HepG2 (cell line): ENCODE data around the gene WDR19. TPM values are rescaled to one million over a fixed set of nuclear protein-coding genes. Genes with fewer than 3 reads are reported as not detected.

ENCODE experiments used
- ATF6 ChIP-seq: sonication (generic); formaldehyde crosslinking; conservative IDR thresholded peaks from 2 replicates; pipeline ENCODE4 v1.4.0; 2020; ENCODE audit warnings: missing genetic modification reagents
- BCL3 ChIP-seq: sonication (generic); formaldehyde crosslinking; IDR thresholded peaks from 2 replicates; pipeline ENCODE4 v1.5.1; 2020; ENCODE audit warnings: mild to moderate bottlenecking, missing genetic modification reagents, moderate library complexity
- CCAR2 ChIP-seq: fragments of 200-400 bp; formaldehyde crosslinking; optimal IDR thresholded peaks from 2 replicates; pipeline ENCODE3; 2018; ENCODE audit warnings: low read depth, mild to moderate bottlenecking, low read length, moderate library complexity
- CHD2 ChIP-seq: IDR thresholded peaks from 2 replicates; pipeline ENCODE4 v1.6.1; 2011; ENCODE audit warnings: low read depth, low read length, improper control_type of control experiment
- CHD4 ChIP-seq: fragments of 200-600 bp; sonication (generic); IDR thresholded peaks from 2 replicates; pipeline ENCODE4 v1.7.0; 2017; ENCODE audit warnings: mild to moderate bottlenecking, low read length, borderline replicate concordance
- DMAP1 ChIP-seq: IDR thresholded peaks from 2 replicates; pipeline ENCODE4 v1.6.1; 2016
- JARID2 ChIP-seq: sonication (generic); formaldehyde crosslinking; IDR thresholded peaks from 2 replicates; pipeline ENCODE4 v1.8.1; 2023; ENCODE audit warnings: missing genetic modification reagents, inconsistent platforms; ENCODE audit not compliant: insufficient replicate concordance
- JUN ChIP-seq: sonication (generic); formaldehyde crosslinking; IDR thresholded peaks from 2 replicates; pipeline ENCODE4 v1.4.0; 2020; ENCODE audit warnings: mild to moderate bottlenecking, missing genetic modification reagents
- JUNB ChIP-seq: sonication (generic); formaldehyde crosslinking; IDR thresholded peaks from 2 replicates; pipeline ENCODE4 v1.8.0; 2022; ENCODE audit warnings: missing genetic modification reagents, mild to moderate bottlenecking, borderline replicate concordance
- MYPOP ChIP-seq: sonication (generic); formaldehyde crosslinking; IDR thresholded peaks from 2 replicates; pipeline ENCODE4 v1.8.1; 2023; ENCODE audit warnings: mild to moderate bottlenecking, moderate library complexity, missing genetic modification reagents
- NFYC ChIP-seq: IDR thresholded peaks from 2 replicates; pipeline ENCODE4 v1.6.1; 2016; ENCODE audit warnings: missing genetic modification reagents, missing compliant biosample characterization
- RARG ChIP-seq: sonication (generic); formaldehyde crosslinking; IDR thresholded peaks from 2 replicates; pipeline ENCODE4 v1.4.0; 2020; ENCODE audit warnings: low read depth, mild to moderate bottlenecking, missing genetic modification reagents
- RFXAP ChIP-seq: sonication (generic); formaldehyde crosslinking; IDR thresholded peaks from 2 replicates; pipeline ENCODE4 v1.4.0; 2020; ENCODE audit warnings: missing genetic modification reagents, borderline replicate concordance
- ZFY ChIP-seq: sonication (generic); formaldehyde crosslinking; IDR thresholded peaks from 2 replicates; pipeline ENCODE4 v1.4.0; 2020; ENCODE audit warnings: missing genetic modification reagents
- ZNF138 ChIP-seq: sonication (generic); formaldehyde crosslinking; IDR thresholded peaks from 2 replicates; pipeline ENCODE4 v1.5.0; 2020; ENCODE audit warnings: mild to moderate bottlenecking, low read depth, missing genetic modification reagents
- ZNF260 ChIP-seq: sonication (generic); formaldehyde crosslinking; IDR thresholded peaks from 2 replicates; pipeline ENCODE4 v1.4.0; 2020; ENCODE audit warnings: missing genetic modification reagents, low read depth, mild to moderate bottlenecking, borderline replicate concordance
- ZNF326 ChIP-seq: sonication (generic); formaldehyde crosslinking; IDR thresholded peaks from 2 replicates; pipeline ENCODE4 v1.4.0; 2020; ENCODE audit warnings: missing genetic modification reagents, borderline replicate concordance
- ZNF367 ChIP-seq: sonication (generic); formaldehyde crosslinking; IDR thresholded peaks from 2 replicates; pipeline ENCODE4 v1.4.0; 2020; ENCODE audit warnings: missing genetic modification reagents, borderline replicate concordance
- ZNF414 ChIP-seq: sonication (generic); formaldehyde crosslinking; IDR thresholded peaks from 2 replicates; pipeline ENCODE4 v1.5.0; 2020; ENCODE audit warnings: missing genetic modification reagents
- ZNF572 ChIP-seq: sonication (generic); formaldehyde crosslinking; IDR thresholded peaks from 2 replicates; pipeline ENCODE4 v1.5.1; 2020; ENCODE audit warnings: mild to moderate bottlenecking, missing genetic modification reagents
- ZNF746 ChIP-seq: sonication (generic); formaldehyde crosslinking; IDR thresholded peaks from 2 replicates; pipeline ENCODE4 v1.8.0; 2022; ENCODE audit warnings: mild to moderate bottlenecking, missing genetic modification reagents
- ZNF781 ChIP-seq: sonication (generic); formaldehyde crosslinking; IDR thresholded peaks from 2 replicates; pipeline ENCODE4 v1.5.1; 2020; ENCODE audit warnings: borderline replicate concordance, mild to moderate bottlenecking, missing genetic modification reagents; ENCODE audit errors: not compliant biosample characterization
- ZNF782 ChIP-seq: sonication (generic); formaldehyde crosslinking; IDR thresholded peaks from 2 replicates; pipeline ENCODE4 v1.4.0; 2020; ENCODE audit warnings: missing genetic modification reagents, mild to moderate bottlenecking, borderline replicate concordance
- ZNF792 ChIP-seq: IDR thresholded peaks from 2 replicates; pipeline ENCODE4 v1.6.1; 2016
- ZSCAN5A ChIP-seq: sonication (generic); formaldehyde crosslinking; IDR thresholded peaks from 2 replicates; pipeline ENCODE4 v1.8.0; 2022; ENCODE audit warnings: mild to moderate bottlenecking, missing genetic modification reagents, borderline replicate concordance
- polyA plus RNA-seq, 8 experiments: library from polyadenylated mRNA; depleted of rRNA in 3 of 8; stranded (reverse) in 7 of 8; unstranded in 1 of 8; fragments of >200 nt; fragmentation: Illumina TruSeq in 4 of 8; extraction: Trizol in 4 of 8; gene quantifications; 2 replicates each; pipeline versions ENCODE4 v1.2.1 to v1.2.3, GENCODE V29; 2011 to 2016; ENCODE audit warnings: low read depth in 4 of 8, missing spikeins in 1 of 8, mixed read lengths in 1 of 8; ENCODE audit not compliant: insufficient read depth in 1 of 8
- total RNA-seq, 5 experiments: library from RNA; depleted of rRNA; stranded (reverse); fragments of >200 nt; fragmentation: Illumina TruSeq; extraction: Trizol; gene quantifications; 2 replicates each; pipeline ENCODE4 v1.2.3, GENCODE V29; 2016; ENCODE audit warnings: low read depth in 1 of 5

The WDR19 gene
- total and polyA plus RNA-seq, 2 of the 13 experiments (the other 11 are each of a cell fraction or from before 2014, with no cell fraction given), result 22.9 to 34.1 TPM

GRCh38 chr4:39324897-39325613, 142.7 kb downstream of the WDR19 start (continued):
- TF ChIP-seq ZNF138 (no peak), ZNF326 (CRISPR knock-in tag) (no peak), BCL3 (no peak), JUN (CRISPR knock-in tag) (peak; percentile 50; the same call in 1 of the 2 replicates), RFXAP (CRISPR knock-in tag) (0 out of 2 replicates have a peak, but pooled peaks have one; percentile 34), ZFY (CRISPR knock-in tag) (no peak), RARG (CRISPR knock-in tag) (no peak), ZNF781 (CRISPR knock-in tag) (no peak), CHD2 (no peak), ATF6 (no peak), NFYC (CRISPR knock-in tag) (no peak), DMAP1 (CRISPR knock-in tag) (no peak), ZNF414 (CRISPR knock-in tag) (no peak), CCAR2 (no peak), ZNF572 (CRISPR knock-in tag) (no peak), JUNB (CRISPR knock-in tag) (no peak), ZNF367 (CRISPR knock-in tag) (no peak), ZNF792 (CRISPR knock-in tag) (no peak), MYPOP (CRISPR knock-in tag) (no peak), ZNF782 (CRISPR knock-in tag) (no peak), JARID2 (CRISPR knock-in tag) (no peak), CHD4 (no peak), ZSCAN5A (CRISPR knock-in tag) (no peak), ZNF746 (no peak), ZNF260 (CRISPR knock-in tag) (no peak)
